NT2/D1 (cell line): ENCODE data around the gene ZNF366.

Experiments used
- YY1 ChIP-seq: IDR thresholded peaks from 2 replicates; pipeline ENCODE4 v1.6.1; 2011; ENCODE audit not compliant: insufficient read length, insufficient read depth
- ZNF274 ChIP-seq: IDR thresholded peaks from 2 replicates; pipeline ENCODE4 v1.6.1; 2011; ENCODE audit warnings: mild to moderate bottlenecking, low read depth, low read length

- no peak for TF ChIP-seq YY1
- no peak for TF ChIP-seq ZNF274
Measured at GRCh38 chr5:72402381-72402890, 104.8 kb downstream of the ZNF366 start.
